Upper lobe of right lung (tissue), 1 donor: Measurements from ENCODE around the gene SCP2. TPM values are rescaled to one million over a fixed set of nuclear protein-coding genes. Genes with fewer than 3 reads are reported as not detected.

Experiments used
- ATAC-seq: fragments of 200-7000 bp; cut with Tn5 transposase; one replicate; pipeline ENCODE4 v1.9.1; 2020; ENCODE audit warnings: mild to moderate bottlenecking, moderate library complexity
- DNase-seq: peaks from one replicate; pipeline ENCODE4 v3.0.0-alpha.2; 2020
- H3K27ac ChIP-seq: fragments of 200-600 bp; one replicate; pipeline ENCODE4 v1.8.0; 2022
- H3K27me3 ChIP-seq: fragments of 200-600 bp; one replicate; pipeline ENCODE4 v1.8.0; 2022; ENCODE audit warnings: mild to moderate bottlenecking
- H3K36me3 ChIP-seq: fragments of 200-600 bp; one replicate; pipeline ENCODE4 v1.8.0; 2022
- H3K4me1 ChIP-seq: fragments of 200-600 bp; one replicate; pipeline ENCODE4 v1.8.0; 2022
- H3K4me3 ChIP-seq: fragments of 200-600 bp; one replicate; pipeline ENCODE4 v1.8.0; 2022; ENCODE audit warnings: mild to moderate bottlenecking
- H3K9me3 ChIP-seq: fragments of 200-600 bp; one replicate; pipeline ENCODE4 v1.8.0; 2022
- intact Hi-C: fragments of 100-400 bp; cut with DNase I; formaldehyde crosslinking; loops from one replicate; pipeline ENCODE4 v1.11.0; 2022
- total RNA-seq: library from RNA; stranded (reverse); fragmentation: NEBNext Ultra II Directional; extraction: Animal tissue kit (Norgen Biotek cat#: 25700); gene quantifications from one replicate; pipeline ENCODE4 v1.2.1, GENCODE V29; 2021
- TF ChIP-seq, protein P1 (sequence below): fragments of 200-600 bp; IDR thresholded peaks from one replicate; pipeline ENCODE4 v1.8.0; 2022; ENCODE audit warnings: antibody characterized with exemption
- donor health status: DM: no; HTN: yes; CAD: no; lungs with severe emphysema.

The SCP2 gene
- total RNA-seq, 1 donor from 2014 or later: 140 TPM

DNA sequence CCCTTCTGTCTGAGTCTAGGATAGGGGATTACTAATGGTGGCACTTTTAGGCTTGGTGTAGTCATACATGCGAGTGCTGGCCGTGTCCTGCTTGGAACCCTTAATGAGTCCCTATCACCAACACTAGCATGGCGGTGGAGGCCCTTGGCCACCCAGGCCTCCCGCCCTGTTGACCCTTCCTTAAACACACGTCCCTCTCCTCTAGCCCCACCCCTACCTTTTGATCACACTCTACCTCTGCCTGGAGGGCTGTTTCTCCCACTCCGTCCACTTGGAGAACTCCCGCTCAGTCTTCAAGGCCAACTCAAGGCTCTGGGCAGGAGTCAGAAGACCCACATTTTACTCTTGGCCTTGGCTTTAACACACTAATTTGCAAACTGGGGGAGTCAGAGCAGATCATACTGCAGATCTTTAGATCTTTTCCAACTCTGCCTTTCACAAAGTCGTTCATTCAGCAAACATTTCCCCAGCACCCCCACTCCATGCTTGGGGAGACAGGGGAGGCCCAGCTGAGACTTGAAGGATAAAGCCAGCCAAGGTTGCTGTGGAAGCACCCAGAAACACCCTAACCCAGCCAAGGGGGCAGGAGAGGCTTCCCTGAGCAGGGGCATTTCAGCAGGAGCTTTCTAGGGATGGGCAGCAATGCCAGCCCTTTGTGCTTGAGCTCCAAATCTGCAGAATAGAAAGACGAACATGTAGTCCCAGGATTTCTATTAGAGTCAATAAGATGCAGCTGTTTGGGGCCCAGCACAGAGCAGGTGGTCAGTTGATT lies 136.9 kb downstream of the SCP2 start:
- Histone ChIP-seq H3K4me1 (peaks cover 29% of the 10 kb centered on the region), H3K36me3 (no peaks in the 10 kb centered on the region), H3K9me3 (no peaks in the 10 kb centered on the region), H3K4me3 (peak overlapping the region; percentile 57), H3K27ac (no peak overlapping the region), H3K27me3 (peaks cover 14% of the 10 kb centered on the region)
- intact Hi-C loops: no loop called here
- ATAC-seq (no peak), DNase-seq (no peak)
- TF ChIP-seq, protein P1, sequence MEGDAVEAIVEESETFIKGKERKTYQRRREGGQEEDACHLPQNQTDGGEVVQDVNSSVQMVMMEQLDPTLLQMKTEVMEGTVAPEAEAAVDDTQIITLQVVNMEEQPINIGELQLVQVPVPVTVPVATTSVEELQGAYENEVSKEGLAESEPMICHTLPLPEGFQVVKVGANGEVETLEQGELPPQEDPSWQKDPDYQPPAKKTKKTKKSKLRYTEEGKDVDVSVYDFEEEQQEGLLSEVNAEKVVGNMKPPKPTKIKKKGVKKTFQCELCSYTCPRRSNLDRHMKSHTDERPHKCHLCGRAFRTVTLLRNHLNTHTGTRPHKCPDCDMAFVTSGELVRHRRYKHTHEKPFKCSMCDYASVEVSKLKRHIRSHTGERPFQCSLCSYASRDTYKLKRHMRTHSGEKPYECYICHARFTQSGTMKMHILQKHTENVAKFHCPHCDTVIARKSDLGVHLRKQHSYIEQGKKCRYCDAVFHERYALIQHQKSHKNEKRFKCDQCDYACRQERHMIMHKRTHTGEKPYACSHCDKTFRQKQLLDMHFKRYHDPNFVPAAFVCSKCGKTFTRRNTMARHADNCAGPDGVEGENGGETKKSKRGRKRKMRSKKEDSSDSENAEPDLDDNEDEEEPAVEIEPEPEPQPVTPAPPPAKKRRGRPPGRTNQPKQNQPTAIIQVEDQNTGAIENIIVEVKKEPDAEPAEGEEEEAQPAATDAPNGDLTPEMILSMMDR: no peak

DNA sequence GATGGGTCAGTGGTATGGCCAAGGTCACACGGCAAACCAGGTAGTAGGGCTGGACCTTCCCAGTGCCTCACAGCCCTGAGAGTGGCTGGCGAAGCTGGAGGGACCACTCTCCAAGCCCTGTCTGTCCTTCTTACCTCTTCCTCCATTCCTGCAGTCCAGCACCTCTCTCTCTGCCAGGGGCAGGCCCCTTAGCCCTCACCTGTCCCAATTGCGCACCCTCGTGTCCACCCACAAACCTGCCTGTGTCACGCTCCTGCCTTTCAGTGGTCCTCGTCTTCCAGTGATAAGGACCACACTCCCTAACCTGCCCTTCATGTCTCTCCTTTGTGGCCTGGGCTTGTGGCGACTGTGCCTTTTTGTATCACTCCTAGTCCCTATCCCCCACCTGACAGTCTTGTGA lies 138.3 kb downstream of the SCP2 start:
- intact Hi-C loops: no loop called here
- TF ChIP-seq, protein P1: no peak
- ATAC-seq: no peak
- Histone ChIP-seq H3K4me1 (peaks cover 27% of the 10 kb centered on the region), H3K27ac (no peak overlapping the region), H3K9me3 (no peaks in the 10 kb centered on the region), H3K27me3 (peaks cover 14% of the 10 kb centered on the region), H3K4me3 (no peak overlapping the region), H3K36me3 (no peaks in the 10 kb centered on the region)
- DNase-seq: no peak

DNA sequence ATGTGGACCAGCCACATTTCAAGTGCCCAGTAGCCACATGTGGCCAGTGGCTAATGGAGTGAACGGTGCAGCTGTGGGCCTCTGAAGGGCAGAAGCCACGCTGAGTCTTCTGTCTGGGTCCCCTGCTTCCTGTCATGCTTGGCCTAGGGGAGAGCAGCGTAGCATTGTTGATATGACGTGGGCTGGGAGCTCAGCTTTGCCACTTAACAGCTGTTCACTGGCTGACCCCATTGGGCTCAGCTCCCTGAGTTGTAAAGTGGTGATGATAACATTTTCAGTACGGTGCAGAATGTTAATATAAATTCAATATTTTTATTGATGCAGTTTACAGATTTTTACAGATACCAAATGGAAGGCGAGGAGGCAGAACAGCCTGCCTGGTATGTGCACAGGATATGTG lies 139.4 kb downstream of the SCP2 start:
- TF ChIP-seq, protein P1: no peak
- ATAC-seq (no peak), DNase-seq (no peak)
- no peaks in the 10 kb centered on the region for H3K36me3 ChIP-seq
- H3K9me3 ChIP-seq: no peaks in the 10 kb centered on the region
- H3K27me3 ChIP-seq: peaks cover 14% of the 10 kb centered on the region
- H3K4me1 ChIP-seq: peaks cover 20% of the 10 kb centered on the region
- no peak overlapping the region for H3K27ac ChIP-seq
- no peak overlapping the region for H3K4me3 ChIP-seq
- intact Hi-C loops: no loop called here

DNA sequence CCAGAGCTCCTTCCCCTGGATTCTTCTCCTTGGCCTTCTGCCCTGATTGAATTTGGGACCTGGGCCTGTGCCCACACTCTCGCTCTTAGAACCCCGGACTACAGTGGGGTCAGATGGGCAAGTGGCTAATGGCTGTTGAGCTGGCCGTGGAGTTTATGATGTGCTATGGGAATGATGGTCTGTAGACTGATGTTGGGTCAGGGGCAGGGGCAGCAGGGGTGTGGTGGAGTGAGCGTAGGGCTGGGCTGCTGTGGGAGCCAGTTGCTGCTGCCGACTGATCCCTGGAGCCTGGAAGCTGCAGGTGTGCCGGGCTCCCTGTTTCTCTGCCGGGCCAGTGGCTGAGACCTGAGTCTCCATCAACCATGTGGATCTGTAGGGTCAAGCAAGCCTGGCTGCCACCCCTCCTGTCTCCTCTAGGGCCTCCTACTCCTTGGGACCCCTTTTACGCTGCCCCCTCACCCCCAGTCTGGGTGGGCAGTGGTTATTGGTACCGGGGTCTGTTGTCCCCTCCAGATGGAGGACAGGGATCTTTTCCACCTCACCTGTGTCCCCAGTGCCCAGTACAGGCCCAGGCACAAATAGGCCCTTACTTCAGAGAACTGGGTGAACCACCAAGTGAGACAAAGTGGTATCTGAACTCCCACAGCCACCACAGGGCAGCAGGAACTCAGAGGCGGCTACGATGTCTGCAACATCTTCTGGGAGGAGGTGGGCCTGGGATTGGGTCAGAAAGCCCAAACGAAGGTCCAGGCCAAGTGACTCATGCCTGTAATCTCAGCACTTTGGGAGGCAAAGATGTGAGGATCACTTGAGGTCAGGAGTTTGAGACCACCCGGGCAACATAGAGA lies 140.0 kb downstream of the SCP2 start:
- TF ChIP-seq, protein P1: no peak
- H3K4me3 ChIP-seq: no peak overlapping the region
- peaks cover 14% of the 10 kb centered on the region for H3K4me1 ChIP-seq
- H3K27me3 ChIP-seq: peaks cover 14% of the 10 kb centered on the region
- intact Hi-C loops: no loop called here
- DNase-seq: no peak
- H3K9me3 ChIP-seq: no peaks in the 10 kb centered on the region
- ATAC-seq: peak; percentile 28
- H3K27ac ChIP-seq: no peak overlapping the region
- no peaks in the 10 kb centered on the region for H3K36me3 ChIP-seq

DNA sequence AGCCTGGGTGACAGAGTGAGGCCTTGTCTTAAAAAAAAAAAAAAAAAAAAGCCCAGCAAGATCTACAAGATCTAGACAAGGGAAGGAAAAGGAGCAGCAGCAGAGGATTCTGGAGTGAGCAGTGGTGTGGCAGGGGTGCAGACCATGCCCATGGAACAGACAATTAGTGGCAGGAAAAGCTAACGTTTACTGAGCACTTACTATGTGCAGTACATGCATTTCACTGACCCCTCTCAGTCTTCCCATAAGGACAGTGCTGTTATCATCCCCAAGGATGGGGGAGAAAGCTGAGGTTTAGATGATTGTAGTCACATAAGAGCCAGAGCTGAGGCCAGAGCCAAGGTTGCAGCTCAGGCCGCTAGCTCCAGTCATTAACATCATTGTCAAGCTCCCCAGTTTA lies 140.8 kb downstream of the SCP2 start:
- no peak overlapping the region for H3K27ac ChIP-seq
- no peaks in the 10 kb centered on the region for H3K36me3 ChIP-seq
- no peak for DNase-seq
- no peaks in the 10 kb centered on the region for H3K9me3 ChIP-seq
- H3K4me1 ChIP-seq: peaks cover 6% of the 10 kb centered on the region
- H3K27me3 ChIP-seq: peaks cover 6% of the 10 kb centered on the region
- ATAC-seq: no peak
- TF ChIP-seq, protein P1: no peak
- intact Hi-C loops: no loop called here
- no peak overlapping the region for H3K4me3 ChIP-seq
